RCC 7860 (cell line): ENCODE data around the gene LMX1B.
A peak's percentile ranks its signal among the peaks of the same experiment; 100 is the strongest.
"Not testable (repeated sequence)": the region's sequence is repeated elsewhere in the genome, so short reads cannot be mapped to it uniquely, and the experiment has no call there.

Experiments
- DNase-seq: peaks from one replicate; pipeline ENCODE4 v3.0.0-alpha.2; 2015; ENCODE audit warnings: low spot score
- FAIRE-seq: peaks from 2 replicates; lab custom pipeline; 2012; peaks lifted over from hg19 to GRCh38; lab: Jason Lieb, UNC

The LMX1B gene

GRCh38 chr9:126704157-126704891 lies 90.6 kb downstream of the LMX1B start:
- DNase-seq (peak; percentile 65), FAIRE-seq (no peak)

- FAIRE-seq: no peak
- DNase-seq: peak; percentile 34
These were observed 91.4 kb downstream of the LMX1B start for GRCh38 chr9:126704892-126705766.

GRCh38 chr9:126705767-126706697 lies 92.3 kb downstream of the LMX1B start:
- DNase-seq (no peak), FAIRE-seq (no peak)

DNA sequence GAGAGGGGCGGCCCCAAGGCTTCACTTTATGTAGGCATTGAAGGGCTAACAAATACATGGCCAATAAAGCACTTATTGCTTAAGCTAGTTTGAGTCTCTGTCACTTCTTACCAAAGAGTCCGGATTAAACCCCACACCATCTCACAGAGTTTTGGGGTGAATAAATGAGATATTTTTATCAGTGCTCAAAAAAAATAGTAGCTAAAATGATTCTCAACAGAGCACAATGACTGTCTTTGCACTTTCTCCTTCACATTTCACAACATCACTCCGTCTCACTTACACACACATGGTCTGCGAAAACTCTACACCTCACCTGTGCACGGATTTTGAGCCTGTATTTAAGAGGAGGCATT lies 92.9 kb downstream of the LMX1B start:
- no peak for DNase-seq
- no peak for FAIRE-seq

DNA sequence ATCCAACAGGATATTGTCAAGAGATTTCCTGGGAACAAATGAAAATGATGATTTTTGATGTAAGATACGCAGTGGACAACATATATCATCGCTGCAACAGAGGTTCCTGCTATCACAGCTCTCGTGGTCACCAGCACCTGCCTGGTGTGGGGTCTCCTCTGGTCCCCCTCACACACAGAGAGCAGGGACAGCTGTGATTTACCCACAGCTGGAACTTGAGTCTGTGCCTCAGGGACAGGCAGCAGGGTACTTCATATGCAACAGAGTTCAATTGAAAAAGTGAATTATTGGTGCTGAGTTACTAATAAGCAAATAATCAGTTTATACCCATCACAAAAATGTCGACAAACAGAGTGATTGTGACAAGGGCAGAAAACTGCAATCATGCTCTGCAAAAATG lies 93.4 kb downstream of the LMX1B start:
- FAIRE-seq (no peak), DNase-seq (no peak)

DNA sequence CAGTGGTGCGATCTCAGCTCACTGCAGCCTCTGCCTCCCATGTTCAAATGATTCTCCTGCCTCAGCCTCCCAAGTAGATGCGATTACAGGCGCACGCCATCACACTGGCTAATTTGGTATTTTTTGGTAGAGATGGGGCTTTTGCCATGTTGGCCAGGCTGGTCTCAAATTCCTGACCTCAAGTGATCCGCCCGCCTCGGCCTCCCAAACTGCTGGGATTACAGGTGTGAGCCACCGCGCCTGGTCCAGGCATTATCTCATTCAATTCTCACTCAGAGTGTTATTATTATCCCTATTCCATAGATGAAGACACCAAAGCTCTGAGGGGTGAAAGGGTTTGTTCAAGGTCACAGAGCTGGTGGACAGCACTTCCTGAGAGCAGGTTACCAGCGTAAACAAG lies 94.0 kb downstream of the LMX1B start:
- not testable (repeated sequence) for DNase-seq, FAIRE-seq

DNA sequence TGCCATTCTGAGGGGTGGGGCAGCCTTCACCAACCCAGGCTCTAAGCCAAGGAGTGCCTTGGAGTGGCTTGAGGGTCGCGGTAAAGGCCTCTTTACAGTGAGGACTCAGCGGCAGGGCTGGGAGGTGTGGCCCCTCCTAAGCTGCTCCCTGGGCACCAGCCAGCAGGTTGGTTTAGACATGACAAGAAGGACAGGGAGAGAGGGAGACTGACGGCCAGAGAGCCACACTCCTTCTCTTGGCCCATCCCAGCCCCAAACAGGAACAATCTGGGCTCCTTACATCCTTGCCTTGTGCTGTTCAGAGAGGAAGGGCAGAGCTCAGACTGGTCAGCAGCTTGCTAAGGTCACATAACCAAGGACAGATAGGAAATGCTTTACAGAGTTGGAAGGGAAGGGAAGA lies 94.5 kb downstream of the LMX1B start:
- no peak for FAIRE-seq

DNA sequence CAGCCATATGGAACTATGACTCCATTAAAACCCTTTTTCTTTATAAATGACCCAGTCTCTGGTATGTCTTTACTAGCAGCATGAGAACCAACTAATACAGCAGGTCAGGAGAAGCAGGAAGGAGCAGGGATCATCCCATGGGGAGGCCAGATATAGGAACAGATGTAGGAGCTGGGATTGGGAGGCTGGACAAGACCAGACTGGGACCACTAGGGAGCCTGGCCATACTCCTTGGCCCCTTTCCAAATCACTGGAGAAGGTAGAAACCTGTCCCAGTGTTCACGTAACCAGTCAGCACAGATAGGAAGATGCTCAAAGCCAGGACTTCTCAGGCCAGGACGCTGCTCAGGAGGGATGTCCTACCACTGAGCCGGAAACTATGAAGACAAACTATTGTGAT lies 95.5 kb downstream of the LMX1B start:
- no peak for FAIRE-seq
- DNase-seq: no peak

More for the DNA sequence above, 94.5 kb downstream of the LMX1B start:
- no peak for DNase-seq

DNA sequence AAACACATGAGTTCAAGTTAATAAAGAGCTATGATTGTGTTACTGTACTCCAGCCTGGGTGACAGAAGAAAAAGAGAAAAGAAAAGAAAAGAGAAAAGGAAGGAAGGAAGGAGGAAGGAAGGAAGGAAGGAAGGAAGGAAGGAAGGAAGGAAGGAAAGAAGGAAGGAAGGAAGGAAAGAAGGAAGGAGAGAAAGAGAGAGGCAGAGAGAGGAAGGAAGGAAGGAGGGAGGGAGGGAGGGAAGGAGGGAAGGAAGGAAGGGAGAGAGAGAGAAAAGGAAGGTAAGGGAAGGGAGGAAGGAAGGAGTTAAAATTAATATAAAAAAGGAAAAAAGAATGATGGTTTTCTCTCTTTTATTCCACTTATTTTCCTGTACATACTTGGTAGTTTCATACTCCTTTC lies 101.7 kb downstream of the LMX1B start:
- FAIRE-seq (no peak), DNase-seq (no peak)

DNA sequence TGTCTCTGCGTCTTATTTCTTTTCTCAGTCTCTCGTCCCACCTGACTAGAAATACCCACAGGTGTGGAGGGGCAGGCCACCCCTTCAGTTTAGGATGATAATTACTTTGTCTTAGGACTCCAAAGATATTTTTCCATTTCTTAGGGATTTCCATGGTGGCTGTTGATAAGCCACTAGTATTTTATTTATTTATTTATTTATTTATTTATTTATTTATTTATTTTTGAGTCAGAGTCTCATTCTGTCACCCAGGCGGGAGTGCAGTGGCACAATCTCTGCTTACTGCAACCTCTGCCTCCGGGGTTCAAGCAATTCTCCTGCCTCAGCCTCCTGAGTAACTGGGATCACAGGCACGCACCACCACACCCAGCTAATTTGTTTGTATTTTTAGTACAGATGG lies 103.7 kb downstream of the LMX1B start:
- not testable (repeated sequence) for DNase-seq, FAIRE-seq

- peak; percentile 77 for DNase-seq
- peak; percentile 16 for FAIRE-seq
These were observed 105.9 kb downstream of the LMX1B start for GRCh38 chr9:126719618-126720031.

GRCh38 chr9:126720036-126720435 lies 106.3 kb downstream of the LMX1B start:
- FAIRE-seq: no peak
- no peak for DNase-seq

DNA sequence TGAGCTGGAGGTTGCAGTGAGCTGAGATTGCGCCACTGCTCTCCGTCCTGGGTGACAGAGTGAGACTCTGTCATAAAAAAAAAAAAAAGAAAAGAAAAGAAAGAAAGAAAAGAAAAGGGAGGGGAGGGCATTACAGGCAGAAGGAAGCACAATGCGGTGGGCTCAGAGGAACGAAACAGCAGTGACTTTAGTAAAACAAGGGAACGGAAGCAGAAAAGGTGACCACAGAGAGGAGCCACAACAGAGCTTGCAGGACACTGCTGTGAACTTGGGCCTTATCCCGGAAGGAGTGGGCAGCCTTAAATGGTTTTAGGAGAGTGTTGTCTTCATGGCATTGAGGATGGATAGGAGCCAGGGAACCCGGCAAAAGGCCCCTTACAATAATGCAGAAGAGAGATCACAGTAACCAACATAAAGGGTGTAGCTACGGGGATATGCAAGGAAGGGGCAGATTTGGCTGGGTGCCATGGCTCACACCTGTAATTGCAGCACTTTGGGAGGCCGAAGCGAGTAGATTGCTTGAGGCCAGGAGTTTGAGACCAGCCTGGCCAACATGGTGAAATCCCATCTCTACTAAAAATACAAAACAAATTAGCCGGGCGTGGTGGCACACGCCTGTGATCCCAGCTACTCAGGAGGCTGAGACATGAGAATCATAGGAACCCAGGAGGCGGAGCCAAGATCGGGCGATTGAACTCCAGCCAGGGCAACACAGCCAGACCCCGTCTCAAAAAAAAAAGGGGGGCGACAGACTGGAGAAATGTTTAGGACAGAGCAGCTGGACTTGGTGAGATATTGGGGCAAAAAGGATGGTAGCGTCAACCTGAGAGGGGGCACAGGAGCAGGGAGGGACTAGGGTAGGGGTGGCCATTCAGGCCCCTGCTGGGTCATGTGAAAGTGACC lies 107.2 kb downstream of the LMX1B start:
- DNase-seq (no peak), FAIRE-seq (no peak)

- FAIRE-seq (no peak), DNase-seq (no peak)
These were observed 107.8 kb downstream of the LMX1B start for GRCh38 chr9:126721564-126721981.

GRCh38 chr9:126722252-126722921 lies 108.7 kb downstream of the LMX1B start:
- no peak for FAIRE-seq
- peak; percentile 32 for DNase-seq

- no peak for FAIRE-seq
- no peak for DNase-seq
These were observed 109.4 kb downstream of the LMX1B start for GRCh38 chr9:126722922-126723806.

DNA sequence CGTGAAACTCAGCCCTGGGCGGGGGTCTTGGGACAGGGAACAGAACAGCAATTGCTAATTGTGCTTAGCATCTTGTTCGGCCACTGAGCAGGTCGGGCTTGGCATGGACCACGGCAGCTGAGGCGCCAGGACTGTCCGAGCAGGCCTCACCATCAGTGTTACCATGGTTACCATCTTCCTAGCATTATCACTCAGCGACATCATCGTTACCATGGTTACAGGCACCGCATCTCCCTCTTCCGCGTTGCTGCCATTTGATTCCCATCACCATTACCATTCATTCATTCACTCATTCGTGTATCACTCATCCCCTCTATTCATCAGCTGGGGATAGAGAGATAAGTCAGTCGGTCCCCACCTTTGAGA lies 110.1 kb downstream of the LMX1B start:
- FAIRE-seq (no peak), DNase-seq (no peak)

DNA sequence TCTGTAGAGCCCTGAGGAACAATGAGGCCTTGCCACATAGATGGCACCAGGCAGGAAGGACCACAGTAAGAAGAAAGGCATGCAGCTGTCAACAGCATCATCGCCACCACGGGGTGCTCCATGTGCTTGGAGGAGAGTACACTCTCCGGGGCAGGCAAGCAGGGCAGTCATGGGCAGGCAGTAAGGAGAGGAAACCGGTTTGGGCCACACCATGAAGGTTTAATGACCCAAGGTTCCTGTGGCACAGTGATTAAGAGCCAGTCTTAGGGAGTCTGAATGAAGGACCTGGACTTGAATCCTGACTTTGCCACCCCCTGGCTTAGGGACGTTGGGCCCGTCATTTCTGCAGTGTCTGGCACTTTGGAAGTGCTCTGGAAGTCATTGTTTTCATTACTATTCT lies 110.5 kb downstream of the LMX1B start:
- FAIRE-seq (no peak), DNase-seq (no peak)
